ENCODE measurements around the gene MRPL21.

DNA sequence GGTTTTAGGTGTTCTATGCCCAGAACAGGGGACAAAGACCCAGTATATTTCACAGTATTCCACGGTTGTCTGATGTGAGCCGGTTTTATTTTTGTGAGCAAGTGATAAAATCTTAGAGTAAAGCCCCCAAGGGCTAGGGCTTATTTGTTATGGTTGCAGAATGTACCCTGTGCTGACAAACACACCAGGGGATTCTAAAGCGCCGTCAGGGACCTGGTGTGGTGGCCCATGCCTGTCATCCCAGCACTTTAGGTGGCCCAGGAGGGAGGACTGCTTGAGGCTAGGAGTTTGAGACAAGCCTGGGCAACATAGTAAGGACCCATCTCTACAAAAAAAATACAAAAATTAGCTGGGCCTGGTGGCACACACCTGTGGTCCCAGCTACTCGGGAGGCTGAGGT is 22.8 kb downstream of the MRPL21 start:
- TF ChIP-seq, protein P1, sequence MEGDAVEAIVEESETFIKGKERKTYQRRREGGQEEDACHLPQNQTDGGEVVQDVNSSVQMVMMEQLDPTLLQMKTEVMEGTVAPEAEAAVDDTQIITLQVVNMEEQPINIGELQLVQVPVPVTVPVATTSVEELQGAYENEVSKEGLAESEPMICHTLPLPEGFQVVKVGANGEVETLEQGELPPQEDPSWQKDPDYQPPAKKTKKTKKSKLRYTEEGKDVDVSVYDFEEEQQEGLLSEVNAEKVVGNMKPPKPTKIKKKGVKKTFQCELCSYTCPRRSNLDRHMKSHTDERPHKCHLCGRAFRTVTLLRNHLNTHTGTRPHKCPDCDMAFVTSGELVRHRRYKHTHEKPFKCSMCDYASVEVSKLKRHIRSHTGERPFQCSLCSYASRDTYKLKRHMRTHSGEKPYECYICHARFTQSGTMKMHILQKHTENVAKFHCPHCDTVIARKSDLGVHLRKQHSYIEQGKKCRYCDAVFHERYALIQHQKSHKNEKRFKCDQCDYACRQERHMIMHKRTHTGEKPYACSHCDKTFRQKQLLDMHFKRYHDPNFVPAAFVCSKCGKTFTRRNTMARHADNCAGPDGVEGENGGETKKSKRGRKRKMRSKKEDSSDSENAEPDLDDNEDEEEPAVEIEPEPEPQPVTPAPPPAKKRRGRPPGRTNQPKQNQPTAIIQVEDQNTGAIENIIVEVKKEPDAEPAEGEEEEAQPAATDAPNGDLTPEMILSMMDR (conservative IDR thresholded peaks at IDR 0.05): no peak
- TF ChIP-seq ZFX (IDR thresholded peaks at IDR 0.05): no peak

All from C4-2B (cell line).